Activated naive CD4-positive, alpha-beta T cell treated with anti-CD3 and anti-CD28 coated beads for 36 hours (primary cell): ENCODE measurements around the gene TRABD. TPM values are rescaled to one million over a fixed set of nuclear protein-coding genes. Genes with fewer than 3 reads are reported as not detected.
A peak's percentile ranks its signal among the peaks of the same experiment; 100 is the strongest.
"Not testable (repeated sequence)": the region's sequence is repeated elsewhere in the genome, so short reads cannot be mapped to it uniquely, and the experiment has no call there.

Experiments
- CTCF ChIA-PET: fragments of 350-600 bp; sonication (Branson Sonifier 250); formaldehyde crosslinking; loops from one replicate; lab custom pipeline; 2021; ENCODE audit warnings: antibody characterized with exemption; lab: Charles Lee
- DNase-seq: peaks from one replicate; pipeline ENCODE4 v3.0.0-alpha.2; 2020
- H3K27ac Mint-ChIP-seq: one replicate; pipeline ENCODE4 v1.8.0; 2021; ENCODE audit warnings: mild to moderate bottlenecking, mixed read lengths
- H3K27me3 Mint-ChIP-seq: one replicate; pipeline ENCODE4 v1.8.0; 2021; ENCODE audit warnings: low read depth, mixed read lengths
- H3K36me3 Mint-ChIP-seq: one replicate; pipeline ENCODE4 v1.8.0; 2021; ENCODE audit warnings: low read depth, mixed read lengths
- H3K4me1 Mint-ChIP-seq: one replicate; pipeline ENCODE4 v1.8.0; 2021; ENCODE audit warnings: low read depth, mixed read lengths
- H3K4me3 Mint-ChIP-seq: one replicate; pipeline ENCODE4 v1.8.0; 2021; ENCODE audit warnings: mild to moderate bottlenecking, moderate library complexity, mixed read lengths
- H3K9me3 Mint-ChIP-seq: one replicate; pipeline ENCODE4 v1.8.0; 2021; ENCODE audit warnings: mixed read lengths
- intact Hi-C: fragments of 100-400 bp; cut with micrococcal nuclease; formaldehyde crosslinking; loops from one replicate; pipeline ENCODE4 v1.15.1; 2023
- total RNA-seq, 2 experiments: library from RNA; stranded (reverse); gene quantifications; one replicate each; pipeline ENCODE4 v1.2.3, GENCODE V29; 2021

The TRABD gene
- total RNA-seq, result 10 to 100 TPM; 61.0 to 62.8 TPM

- Mint-ChIP-seq H3K27me3 (no peaks in the 10 kb centered on the region), H3K4me3 (peak within 1 kb of the TSS; percentile 93), H3K4me1 (peaks cover 33% of the 10 kb centered on the region), H3K27ac (peak within 1 kb of the TSS; percentile 87), H3K9me3 (no peaks in the 10 kb centered on the region), H3K36me3 (peaks cover 2% of the 10 kb centered on the region)
- CTCF ChIA-PET, result no interaction called here
- peak; percentile 90 for DNase-seq
- intact Hi-C loops, result loop anchor here (2.0 kb wide), 1 partner anchor 15 kb away; the partner anchor contains the start of gene SELENOO
These were observed at the start of gene TRABD for GRCh38 chr22:50185375-50186087. TRABD (plus strand) TSS chr22:50185913; CDS start chr22:50193061, 7,148 bp downstream.

- CTCF ChIA-PET, result no interaction called here
- Mint-ChIP-seq H3K4me1 (no peaks in the 10 kb centered on the region), H3K27ac (no peak overlapping the region), H3K4me3 (no peak overlapping the region), H3K27me3 (peaks cover 9% of the 10 kb centered on the region), H3K9me3 (no peaks in the 10 kb centered on the region), H3K36me3 (no peaks in the 10 kb centered on the region)
- intact Hi-C loops, result no loop called here
- DNase-seq, result no peak
These were observed 49.1 kb upstream of the TRABD start for GRCh38 chr22:50136581-50137015.

GRCh38 chr22:50137277-50137676 is 48.4 kb upstream of the TRABD start:
- H3K9me3 Mint-ChIP-seq, CTCF ChIA-PET, H3K4me1 Mint-ChIP-seq, DNase-seq, intact Hi-C loops, H3K27me3 Mint-ChIP-seq, H3K4me3 Mint-ChIP-seq, H3K27ac Mint-ChIP-seq, H3K36me3 Mint-ChIP-seq: not testable (repeated sequence)

GRCh38 chr22:50138041-50138440 is 47.7 kb upstream of the TRABD start:
- DNase-seq, result no peak
- H3K4me1 Mint-ChIP-seq, result no peaks in the 10 kb centered on the region
- no peak overlapping the region for H3K4me3 Mint-ChIP-seq
- H3K27me3 Mint-ChIP-seq, result peaks cover 6% of the 10 kb centered on the region
- H3K27ac Mint-ChIP-seq, result no peak overlapping the region
- intact Hi-C loops, result no loop called here
- no peaks in the 10 kb centered on the region for H3K36me3 Mint-ChIP-seq
- H3K9me3 Mint-ChIP-seq, result no peaks in the 10 kb centered on the region
- CTCF ChIA-PET, result no interaction called here

- CTCF ChIA-PET, result no interaction called here
These were observed 46.7 kb upstream of the TRABD start for GRCh38 chr22:50138988-50139387.

GRCh38 chr22:50139843-50140415 is 45.8 kb upstream of the TRABD start:
- Mint-ChIP-seq H3K4me1 (no peaks in the 10 kb centered on the region), H3K9me3 (no peaks in the 10 kb centered on the region), H3K27ac (no peak overlapping the region), H3K27me3 (peaks cover 2% of the 10 kb centered on the region), H3K4me3 (no peak overlapping the region), H3K36me3 (no peaks in the 10 kb centered on the region)
- no peak for DNase-seq
- CTCF ChIA-PET, result interaction anchor here (0.6 to 1.1 kb wide), 2 partner anchors 7 to 9 kb away, joined by 3 to 5 read pairs; no protein-coding TSS in a partner anchor
- intact Hi-C loops, result no loop called here

More at GRCh38 chr22:50138988-50139387, 46.7 kb upstream of the TRABD start:
- no peaks in the 10 kb centered on the region for H3K36me3 Mint-ChIP-seq
- intact Hi-C loops, result no loop called here
- no peaks in the 10 kb centered on the region for H3K9me3 Mint-ChIP-seq
- no peaks in the 10 kb centered on the region for H3K4me1 Mint-ChIP-seq
- no peak overlapping the region for H3K27ac Mint-ChIP-seq
- DNase-seq, result no peak
- peaks cover 6% of the 10 kb centered on the region for H3K27me3 Mint-ChIP-seq
- no peak overlapping the region for H3K4me3 Mint-ChIP-seq

GRCh38 chr22:50140615-50141014 is 45.1 kb upstream of the TRABD start:
- CTCF ChIA-PET, result interaction anchor here (0.6 to 1.1 kb wide), 2 partner anchors 8 kb away, joined by 3 to 5 read pairs; no protein-coding TSS in a partner anchor
- peaks cover 2% of the 10 kb centered on the region for H3K27me3 Mint-ChIP-seq
- H3K4me1 Mint-ChIP-seq, result no peaks in the 10 kb centered on the region
- no peaks in the 10 kb centered on the region for H3K9me3 Mint-ChIP-seq
- intact Hi-C loops, result no loop called here
- no peak overlapping the region for H3K4me3 Mint-ChIP-seq
- H3K36me3 Mint-ChIP-seq, result no peaks in the 10 kb centered on the region
- no peak overlapping the region for H3K27ac Mint-ChIP-seq
- DNase-seq, result no peak

GRCh38 chr22:50141462-50141861 is 44.3 kb upstream of the TRABD start:
- intact Hi-C loops, result no loop called here
- no peaks in the 10 kb centered on the region for H3K27me3 Mint-ChIP-seq
- no peaks in the 10 kb centered on the region for H3K9me3 Mint-ChIP-seq
- no peak overlapping the region for H3K4me3 Mint-ChIP-seq
- no peak overlapping the region for H3K27ac Mint-ChIP-seq
- H3K36me3 Mint-ChIP-seq, result no peaks in the 10 kb centered on the region
- CTCF ChIA-PET, result interaction anchor here (0.6 kb wide), 1 partner anchor 9 kb away, joined by 3 read pairs; no protein-coding TSS in a partner anchor
- H3K4me1 Mint-ChIP-seq, result no peaks in the 10 kb centered on the region
- DNase-seq, result no peak

GRCh38 chr22:50141891-50142363 is 43.8 kb upstream of the TRABD start:
- no peaks in the 10 kb centered on the region for H3K4me1 Mint-ChIP-seq
- DNase-seq, result no peak
- no peaks in the 10 kb centered on the region for H3K9me3 Mint-ChIP-seq
- H3K27ac Mint-ChIP-seq, result no peak overlapping the region
- no peaks in the 10 kb centered on the region for H3K27me3 Mint-ChIP-seq
- CTCF ChIA-PET, result interaction anchor here (0.6 kb wide), 1 partner anchor 9 kb away, joined by 3 read pairs; no protein-coding TSS in a partner anchor
- H3K4me3 Mint-ChIP-seq, result no peak overlapping the region
- H3K36me3 Mint-ChIP-seq, result no peaks in the 10 kb centered on the region
- intact Hi-C loops, result no loop called here

- Mint-ChIP-seq H3K27me3 (no peaks in the 10 kb centered on the region), H3K4me1 (no peaks in the 10 kb centered on the region), H3K36me3 (no peaks in the 10 kb centered on the region), H3K27ac (no peak overlapping the region), H3K4me3 (no peak overlapping the region), H3K9me3 (no peaks in the 10 kb centered on the region)
- CTCF ChIA-PET, result interaction anchor here (1.6 kb wide), 1 partner anchor 113 kb away, joined by 6 read pairs; no protein-coding TSS in a partner anchor
- no peak for DNase-seq
- intact Hi-C loops, result no loop called here
These were observed 42.6 kb upstream of the TRABD start for GRCh38 chr22:50143096-50143495.

GRCh38 chr22:50144005-50144614 is 41.6 kb upstream of the TRABD start:
- H3K36me3 Mint-ChIP-seq, result no peaks in the 10 kb centered on the region
- no peak overlapping the region for H3K4me3 Mint-ChIP-seq
- no peaks in the 10 kb centered on the region for H3K27me3 Mint-ChIP-seq
- CTCF ChIA-PET, result interaction anchor here (1.6 kb wide), 1 partner anchor 114 kb away, joined by 6 read pairs; no protein-coding TSS in a partner anchor
- H3K4me1 Mint-ChIP-seq, result no peaks in the 10 kb centered on the region
- H3K27ac Mint-ChIP-seq, result no peak overlapping the region
- DNase-seq, result no peak
- no peaks in the 10 kb centered on the region for H3K9me3 Mint-ChIP-seq
- intact Hi-C loops, result no loop called here

GRCh38 chr22:50145721-50146438 is 39.8 kb upstream of the TRABD start:
- H3K4me1 Mint-ChIP-seq, result no peaks in the 10 kb centered on the region
- intact Hi-C loops, result loop anchor here (5.0 kb wide), 1 partner anchor 219 kb away; no protein-coding TSS in a partner anchor
- H3K4me3 Mint-ChIP-seq, result no peak overlapping the region
- H3K27ac Mint-ChIP-seq, result no peak overlapping the region
- H3K9me3 Mint-ChIP-seq, result no peaks in the 10 kb centered on the region
- no peaks in the 10 kb centered on the region for H3K36me3 Mint-ChIP-seq
- H3K27me3 Mint-ChIP-seq, result no peaks in the 10 kb centered on the region
- CTCF ChIA-PET, result interaction anchor here (1.0 kb wide), 1 partner anchor 61 kb away, joined by 5 read pairs; no protein-coding TSS in a partner anchor
- no peak for DNase-seq
